Esophagus squamous epithelium (tissue), 5 donors: Measurements from ENCODE around the gene AKNA. TPM values are rescaled to one million over a fixed set of nuclear protein-coding genes. Genes with fewer than 3 reads are reported as not detected.

Experiments used
- DNase-seq: peaks from one replicate; lab custom pipeline; 2025; lab: John Stamatoyannopoulos, UW
- H3K27ac ChIP-seq, 4 donors: fragments of 200-600 bp; sonication (generic); one replicate each; pipeline ENCODE4 v1.5.1; 2016 to 2019; ENCODE audit warnings: mild to moderate bottlenecking in 1 of 4
- H3K27me3 ChIP-seq, 4 donors: fragments of 200-600 bp; sonication (generic); 1 replicate in 3 of 4; 2 replicates in 1 of 4; pipeline versions ENCODE4 v1.5.1 to v1.6.0; 2017 to 2021; ENCODE audit warnings: antibody characterized with exemption in 1 of 4
- H3K36me3 ChIP-seq, 3 donors: fragments of 200-600 bp; sonication (generic); one replicate each; pipeline ENCODE4 v1.5.1; 2016 to 2019
- H3K4me1 ChIP-seq, 3 donors: fragments of 200-600 bp; sonication (generic); one replicate each; pipeline ENCODE4 v1.5.1; 2017 to 2019
- H3K4me3 ChIP-seq, 4 donors: fragments of 200-600 bp; sonication (generic); 1 replicate in 3 of 4; 2 replicates in 1 of 4; pipeline ENCODE4 v1.5.1; 2016 to 2019; ENCODE audit warnings: mild to moderate bottlenecking in 2 of 4, moderate library complexity in 1 of 4
- H3K9me3 ChIP-seq, 3 donors: fragments of 200-600 bp; sonication (generic); one replicate each; pipeline ENCODE4 v1.5.1; 2016 to 2019
- POLR2A ChIP-seq, 4 donors: fragments of 450-650 bp; IDR thresholded peaks; one replicate each; pipeline ENCODE4 v1.6.1; 2017; ENCODE audit warnings: antibody characterized with exemption in 4 of 4, mild to moderate bottlenecking in 4 of 4, moderate library complexity in 3 of 4
- WGBS, 2 donors: methylation state at CpG; one replicate each; pipeline ENCODE4 v1.1.5; 2018; 5-methylcytosine and 5-hydroxymethylcytosine counted together
- intact Hi-C: fragments of 100-400 bp; cut with DNase I; formaldehyde crosslinking; loops from one replicate; pipeline ENCODE4 v1.15.0; 2022
- total RNA-seq, 4 donors: library from RNA; depleted of rRNA; stranded (reverse); fragments of >200 nt; gene quantifications; one replicate each; pipeline ENCODE4 v1.1.0, GENCODE V29; 2016
- TF ChIP-seq, protein P1 (sequence below), 6 experiments: fragments of 450-650 bp in 4 of 6; fragments of 200-600 bp in 2 of 6; sonication (generic) in 2 of 6; IDR thresholded peaks; one replicate each; pipeline ENCODE4 v1.5.1; 2016 to 2019; ENCODE audit warnings: antibody characterized with exemption in 6 of 6, mild to moderate bottlenecking in 4 of 6, moderate library complexity in 4 of 6
- donor health status: DM: yes; HTN: yes; CAD: no.

AKNA gene
- total RNA-seq, 4 donors from 2014 or later, result 6.1 to 25.0 (median 7.6) TPM

- intact Hi-C loops, result no loop called here
- DNase-seq, result no peak
- 81 to 84% methylated on average over 9 to 11 of the region's 11 CpGs for WGBS, 2 donors
These were observed 37.3 kb upstream of the AKNA start for GRCh38 chr9:114425126-114425525.

GRCh38 chr9:114424126-114424525, 36.3 kb upstream of the AKNA start:
- 80 to 84% methylated on average over 6 to 8 of the region's 12 CpGs for WGBS, 2 donors
- H3K9me3 ChIP-seq, result no peaks in the 10 kb centered on the region
- no peaks in the 10 kb centered on the region for H3K27me3 ChIP-seq
- no peak overlapping the region for H3K4me3 ChIP-seq
- no peaks in the 10 kb centered on the region for H3K4me1 ChIP-seq
- no peak for TF ChIP-seq POLR2A (IDR thresholded peaks at IDR 0.05)
- TF ChIP-seq, protein P1, sequence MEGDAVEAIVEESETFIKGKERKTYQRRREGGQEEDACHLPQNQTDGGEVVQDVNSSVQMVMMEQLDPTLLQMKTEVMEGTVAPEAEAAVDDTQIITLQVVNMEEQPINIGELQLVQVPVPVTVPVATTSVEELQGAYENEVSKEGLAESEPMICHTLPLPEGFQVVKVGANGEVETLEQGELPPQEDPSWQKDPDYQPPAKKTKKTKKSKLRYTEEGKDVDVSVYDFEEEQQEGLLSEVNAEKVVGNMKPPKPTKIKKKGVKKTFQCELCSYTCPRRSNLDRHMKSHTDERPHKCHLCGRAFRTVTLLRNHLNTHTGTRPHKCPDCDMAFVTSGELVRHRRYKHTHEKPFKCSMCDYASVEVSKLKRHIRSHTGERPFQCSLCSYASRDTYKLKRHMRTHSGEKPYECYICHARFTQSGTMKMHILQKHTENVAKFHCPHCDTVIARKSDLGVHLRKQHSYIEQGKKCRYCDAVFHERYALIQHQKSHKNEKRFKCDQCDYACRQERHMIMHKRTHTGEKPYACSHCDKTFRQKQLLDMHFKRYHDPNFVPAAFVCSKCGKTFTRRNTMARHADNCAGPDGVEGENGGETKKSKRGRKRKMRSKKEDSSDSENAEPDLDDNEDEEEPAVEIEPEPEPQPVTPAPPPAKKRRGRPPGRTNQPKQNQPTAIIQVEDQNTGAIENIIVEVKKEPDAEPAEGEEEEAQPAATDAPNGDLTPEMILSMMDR (IDR thresholded peaks at IDR 0.05), result no peak
- no peaks in the 10 kb centered on the region for H3K36me3 ChIP-seq
- no peak overlapping the region for H3K27ac ChIP-seq
- no peak for DNase-seq
- intact Hi-C loops, result no loop called here

More at GRCh38 chr9:114425126-114425525, 37.3 kb upstream of the AKNA start:
- H3K9me3 ChIP-seq, result no peaks in the 10 kb centered on the region
- no peaks in the 10 kb centered on the region for H3K36me3 ChIP-seq
- H3K4me3 ChIP-seq, result no peak overlapping the region
- H3K27ac ChIP-seq, result no peak overlapping the region
- H3K4me1 ChIP-seq, result no peaks in the 10 kb centered on the region
- TF ChIP-seq POLR2A (IDR thresholded peaks at IDR 0.05), result no peak
- TF ChIP-seq, protein P1 (IDR thresholded peaks at IDR 0.05), result no peak
- H3K27me3 ChIP-seq, result no peaks in the 10 kb centered on the region

DNA sequence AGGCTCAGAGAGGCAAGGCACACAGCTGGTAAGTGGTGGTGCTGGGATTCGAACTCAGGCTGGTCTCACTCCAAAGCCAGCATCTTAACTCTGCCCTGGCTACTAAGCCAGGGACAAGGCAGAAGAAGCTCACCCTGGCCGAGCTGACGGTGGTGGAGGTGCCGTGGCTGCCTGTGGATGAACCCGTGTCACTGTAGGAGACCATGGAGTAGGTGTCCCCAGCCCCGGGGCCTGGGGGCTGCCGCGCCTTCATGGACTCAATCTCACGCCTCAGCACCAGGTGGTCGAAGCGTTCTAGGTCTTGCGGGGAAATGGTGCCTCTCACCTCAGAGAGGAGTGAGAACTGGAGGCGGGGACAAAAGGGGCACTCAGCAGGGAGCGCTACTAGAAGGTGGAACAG, 35.4 kb upstream of the AKNA start:
- H3K9me3 ChIP-seq, result no peaks in the 10 kb centered on the region
- H3K4me1 ChIP-seq, result no peaks in the 10 kb centered on the region
- 83% methylated on average over 1 of the region's 14 CpGs; no CpG with 5 or more reads in 1 of the 2 donors for WGBS, 2 donors
- TF ChIP-seq, protein P1 (IDR thresholded peaks at IDR 0.05), result no peak
- no peak for TF ChIP-seq POLR2A (IDR thresholded peaks at IDR 0.05)
- peaks cover 0 to 2% (median 0%) of the 10 kb centered on the region in 3 donors for H3K36me3 ChIP-seq
- intact Hi-C loops, result no loop called here
- H3K4me3 ChIP-seq, result no peak overlapping the region
- no peaks in the 10 kb centered on the region for H3K27me3 ChIP-seq
- H3K27ac ChIP-seq, result no peak overlapping the region
- DNase-seq, result no peak

- TF ChIP-seq POLR2A (IDR thresholded peaks at IDR 0.05), result no peak
- TF ChIP-seq, protein P1 (IDR thresholded peaks at IDR 0.05), result no peak
- Histone ChIP-seq H3K4me3 (no peak overlapping the region), H3K27ac (no peak overlapping the region), H3K4me1 (no peaks in the 10 kb centered on the region), H3K9me3 (no peaks in the 10 kb centered on the region), H3K36me3 (peaks cover 0 to 11% (median 0%) of the 10 kb centered on the region in 3 donors), H3K27me3 (no peaks in the 10 kb centered on the region)
- no peak for DNase-seq
- 73 to 100% methylated on average over 1 to 2 of the region's 2 CpGs for WGBS, 2 donors
- intact Hi-C loops, result no loop called here
These were observed 33.4 kb upstream of the AKNA start for GRCh38 chr9:114421147-114421546.

DNA sequence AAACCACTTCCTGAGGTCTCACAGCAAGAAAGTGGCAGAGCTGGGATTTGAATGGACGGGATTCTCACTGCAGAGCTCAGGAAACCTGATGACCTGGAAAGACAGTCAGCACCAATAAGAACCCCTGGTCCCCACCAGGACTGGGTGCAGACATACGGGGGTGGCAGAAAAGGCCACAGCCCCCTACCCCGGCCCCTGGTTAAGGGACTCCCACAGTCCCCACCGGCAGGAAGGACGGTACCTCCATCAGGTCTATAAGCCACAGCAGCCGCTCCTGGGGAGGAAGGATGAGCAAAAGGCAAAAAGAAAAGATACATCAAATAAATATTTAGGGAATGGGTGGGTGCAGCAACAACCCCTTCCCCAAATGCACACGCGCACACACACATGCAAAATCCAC, 32.0 kb upstream of the AKNA start:
- 88 to 95% methylated on average over 7 to 8 of the region's 8 CpGs for WGBS, 2 donors
- H3K36me3 ChIP-seq, result peaks cover 0 to 11% (median 0%) of the 10 kb centered on the region in 3 donors
- H3K27ac ChIP-seq, result no peak overlapping the region
- no peaks in the 10 kb centered on the region for H3K4me1 ChIP-seq
- intact Hi-C loops, result no loop called here
- no peaks in the 10 kb centered on the region for H3K9me3 ChIP-seq
- H3K27me3 ChIP-seq, result no peaks in the 10 kb centered on the region
- no peak overlapping the region for H3K4me3 ChIP-seq
- DNase-seq, result no peak
- TF ChIP-seq POLR2A (IDR thresholded peaks at IDR 0.05), result no peak
- TF ChIP-seq, protein P1 (IDR thresholded peaks at IDR 0.05), result no peak
